ENCODE measurements around the gene ABCA9.
"Not testable (repeated sequence)": the region's sequence is repeated elsewhere in the genome, so short reads cannot be mapped to it uniquely, and the experiment has no call there.

ABCA9 gene

GRCh38 chr17:69018687-69019086 is 42.0 kb downstream of the ABCA9 start:
- no peak for DNase-seq (ENCODE audit: low spot score)

GRCh38 chr17:69018022-69018615 is 42.6 kb downstream of the ABCA9 start:
- DNase-seq (ENCODE audit: low spot score), result no peak

GRCh38 chr17:69015631-69016030 is 45.1 kb downstream of the ABCA9 start:
- no peak for DNase-seq (ENCODE audit: low spot score)

- DNase-seq (ENCODE audit: low spot score), result no peak
These were observed 47.6 kb downstream of the ABCA9 start for GRCh38 chr17:69012895-69013805.

GRCh38 chr17:69009930-69010329 is 50.8 kb downstream of the ABCA9 start:
- DNase-seq (ENCODE audit: low spot score), result no peak

- not testable (repeated sequence) for DNase-seq (ENCODE audit: low spot score)
These were observed 56.0 kb downstream of the ABCA9 start for GRCh38 chr17:69004759-69005158.

- DNase-seq (ENCODE audit: low spot score), result not testable (repeated sequence)
These were observed 61.0 kb downstream of the ABCA9 start for GRCh38 chr17:68999743-69000142.

- DNase-seq (ENCODE audit: low spot score), result no peak
These were observed 67.6 kb downstream of the ABCA9 start for GRCh38 chr17:68993112-68993511.

GRCh38 chr17:68987966-68988365 is 72.8 kb downstream of the ABCA9 start:
- DNase-seq (ENCODE audit: low spot score), result no peak

GRCh38 chr17:68981288-68981687 is 79.4 kb downstream of the ABCA9 start:
- no peak for DNase-seq (ENCODE audit: low spot score)

GRCh38 chr17:68973098-68973846 is 87.5 kb downstream of the ABCA9 start:
- no peak for DNase-seq (ENCODE audit: low spot score)

- no peak for DNase-seq (ENCODE audit: low spot score)
These were observed 88.5 kb downstream of the ABCA9 start for GRCh38 chr17:68972119-68972704.

- no peak for DNase-seq (ENCODE audit: low spot score)
These were observed 91.6 kb downstream of the ABCA9 start for GRCh38 chr17:68969101-68969500.

GRCh38 chr17:68963958-68964357 is 96.8 kb downstream of the ABCA9 start:
- DNase-seq (ENCODE audit: low spot score), result no peak

- no peak for DNase-seq (ENCODE audit: low spot score)
These were observed 99.4 kb downstream of the ABCA9 start for GRCh38 chr17:68961214-68961882.

- DNase-seq (ENCODE audit: low spot score), result not testable (repeated sequence)
These were observed 101.6 kb downstream of the ABCA9 start for GRCh38 chr17:68959117-68959516.

GRCh38 chr17:68957944-68958343 is 102.8 kb downstream of the ABCA9 start:
- no peak for DNase-seq (ENCODE audit: low spot score)

- no peak for DNase-seq (ENCODE audit: low spot score)
These were observed 105.4 kb downstream of the ABCA9 start, which contains the start of gene ABCA8 for GRCh38 chr17:68955181-68955841. ABCA8 (minus strand) TSS chr17:68955392; CDS start chr17:68942034, 13,358 bp downstream.

- DNase-seq (ENCODE audit: low spot score), result no peak
These were observed 106.4 kb downstream of the ABCA9 start for GRCh38 chr17:68954146-68954896.

GRCh38 chr17:68953340-68953997 is 107.3 kb downstream of the ABCA9 start:
- no peak for DNase-seq (ENCODE audit: low spot score)
